ENCODE data around the gene USHBP1. TPM values are rescaled to one million over a fixed set of nuclear protein-coding genes. Genes with fewer than 3 reads are reported as not detected.

Gene USHBP1
- total and polyA plus RNA-seq, 2 of the 13 experiments (the other 11 are each of a cell fraction or from before 2014, with no cell fraction given): 0.15 to 1.5 TPM

- TF ChIP-seq, protein P1, sequence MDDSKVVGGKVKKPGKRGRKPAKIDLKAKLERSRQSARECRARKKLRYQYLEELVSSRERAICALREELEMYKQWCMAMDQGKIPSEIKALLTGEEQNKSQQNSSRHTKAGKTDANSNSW (CRISPR knock-in tag; IDR thresholded peaks at IDR 0.05; ENCODE audit: borderline replicate concordance): 0 out of 2 replicates have a peak, but pooled peaks have one; percentile 16
- TF ChIP-seq PHF20 (CRISPR knock-in tag; IDR thresholded peaks at IDR 0.05): peak; percentile 63
- peak; percentile 79 for TF ChIP-seq ELF1 (CRISPR knock-in tag; IDR thresholded peaks at IDR 0.05)
- no peak for TF ChIP-seq TCF12 (IDR thresholded peaks at IDR 0.05)
- TF ChIP-seq TCF12 (CRISPR knock-in tag; IDR thresholded peaks at IDR 0.05): peak; percentile 77
- TF ChIP-seq, protein P2, sequence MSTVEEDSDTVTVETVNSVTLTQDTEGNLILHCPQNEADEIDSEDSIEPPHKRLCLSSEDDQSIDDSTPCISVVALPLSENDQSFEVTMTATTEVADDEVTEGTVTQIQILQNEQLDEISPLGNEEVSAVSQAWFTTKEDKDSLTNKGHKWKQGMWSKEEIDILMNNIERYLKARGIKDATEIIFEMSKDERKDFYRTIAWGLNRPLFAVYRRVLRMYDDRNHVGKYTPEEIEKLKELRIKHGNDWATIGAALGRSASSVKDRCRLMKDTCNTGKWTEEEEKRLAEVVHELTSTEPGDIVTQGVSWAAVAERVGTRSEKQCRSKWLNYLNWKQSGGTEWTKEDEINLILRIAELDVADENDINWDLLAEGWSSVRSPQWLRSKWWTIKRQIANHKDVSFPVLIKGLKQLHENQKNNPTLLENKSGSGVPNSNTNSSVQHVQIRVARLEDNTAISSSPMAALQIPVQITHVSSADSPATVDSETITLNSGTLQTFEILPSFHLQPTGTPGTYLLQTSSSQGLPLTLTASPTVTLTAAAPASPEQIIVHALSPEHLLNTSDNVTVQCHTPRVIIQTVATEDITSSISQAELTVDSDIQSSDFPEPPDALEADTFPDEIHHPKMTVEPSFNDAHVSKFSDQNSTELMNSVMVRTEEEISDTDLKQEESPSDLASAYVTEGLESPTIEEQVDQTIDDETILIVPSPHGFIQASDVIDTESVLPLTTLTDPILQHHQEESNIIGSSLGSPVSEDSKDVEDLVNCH (CRISPR knock-in tag; IDR thresholded peaks at IDR 0.05): no peak
- TF ChIP-seq ZFYVE20 (CRISPR knock-in tag; IDR thresholded peaks at IDR 0.05; ENCODE audit: borderline replicate concordance, low read depth): no peak
- TF ChIP-seq MAFF (IDR thresholded peaks at IDR 0.05; ENCODE audit: low read depth, low read length): no peak
- TF ChIP-seq ZKSCAN1 (IDR thresholded peaks at IDR 0.05; ENCODE audit: low read length): no peak
- TF ChIP-seq ZFP90 (CRISPR knock-in tag; IDR thresholded peaks at IDR 0.05; ENCODE audit: borderline replicate concordance): peak; percentile 37; the same call in 1 of the 2 replicates
- TF ChIP-seq, protein P3, sequence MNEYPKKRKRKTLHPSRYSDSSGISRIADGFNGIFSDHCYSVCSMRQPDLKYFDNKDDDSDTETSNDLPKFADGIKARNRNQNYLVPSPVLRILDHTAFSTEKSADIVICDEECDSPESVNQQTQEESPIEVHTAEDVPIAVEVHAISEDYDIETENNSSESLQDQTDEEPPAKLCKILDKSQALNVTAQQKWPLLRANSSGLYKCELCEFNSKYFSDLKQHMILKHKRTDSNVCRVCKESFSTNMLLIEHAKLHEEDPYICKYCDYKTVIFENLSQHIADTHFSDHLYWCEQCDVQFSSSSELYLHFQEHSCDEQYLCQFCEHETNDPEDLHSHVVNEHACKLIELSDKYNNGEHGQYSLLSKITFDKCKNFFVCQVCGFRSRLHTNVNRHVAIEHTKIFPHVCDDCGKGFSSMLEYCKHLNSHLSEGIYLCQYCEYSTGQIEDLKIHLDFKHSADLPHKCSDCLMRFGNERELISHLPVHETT (CRISPR knock-in tag; conservative IDR thresholded peaks at IDR 0.05): 0 out of 2 replicates have a peak, but pooled peaks have one; percentile 42
- TF ChIP-seq ZNF317 (CRISPR knock-in tag; IDR thresholded peaks at IDR 0.05): peak; percentile 34; the same call in 1 of the 2 replicates
- peak; percentile 66 for TF ChIP-seq ZSCAN31 (CRISPR knock-in tag; IDR thresholded peaks at IDR 0.05; ENCODE audit: low read depth)
- TF ChIP-seq, protein P4, sequence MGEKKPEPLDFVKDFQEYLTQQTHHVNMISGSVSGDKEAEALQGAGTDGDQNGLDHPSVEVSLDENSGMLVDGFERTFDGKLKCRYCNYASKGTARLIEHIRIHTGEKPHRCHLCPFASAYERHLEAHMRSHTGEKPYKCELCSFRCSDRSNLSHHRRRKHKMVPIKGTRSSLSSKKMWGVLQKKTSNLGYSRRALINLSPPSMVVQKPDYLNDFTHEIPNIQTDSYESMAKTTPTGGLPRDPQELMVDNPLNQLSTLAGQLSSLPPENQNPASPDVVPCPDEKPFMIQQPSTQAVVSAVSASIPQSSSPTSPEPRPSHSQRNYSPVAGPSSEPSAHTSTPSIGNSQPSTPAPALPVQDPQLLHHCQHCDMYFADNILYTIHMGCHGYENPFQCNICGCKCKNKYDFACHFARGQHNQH (CRISPR knock-in tag; IDR thresholded peaks at IDR 0.05): peak; percentile 43; the same call in 1 of the 2 replicates
- peak; percentile 87 for TF ChIP-seq SKI (IDR thresholded peaks at IDR 0.05; ENCODE audit: partially characterized antibody)
- 0 out of 2 replicates have a peak, but pooled peaks have one; percentile 26 for TF ChIP-seq KLF6 (CRISPR knock-in tag; IDR thresholded peaks at IDR 0.05)
- TF ChIP-seq ZNF234 (CRISPR knock-in tag; conservative IDR thresholded peaks at IDR 0.05): peak; percentile 77; the same call in 1 of the 2 replicates
- TF ChIP-seq, protein P5, sequence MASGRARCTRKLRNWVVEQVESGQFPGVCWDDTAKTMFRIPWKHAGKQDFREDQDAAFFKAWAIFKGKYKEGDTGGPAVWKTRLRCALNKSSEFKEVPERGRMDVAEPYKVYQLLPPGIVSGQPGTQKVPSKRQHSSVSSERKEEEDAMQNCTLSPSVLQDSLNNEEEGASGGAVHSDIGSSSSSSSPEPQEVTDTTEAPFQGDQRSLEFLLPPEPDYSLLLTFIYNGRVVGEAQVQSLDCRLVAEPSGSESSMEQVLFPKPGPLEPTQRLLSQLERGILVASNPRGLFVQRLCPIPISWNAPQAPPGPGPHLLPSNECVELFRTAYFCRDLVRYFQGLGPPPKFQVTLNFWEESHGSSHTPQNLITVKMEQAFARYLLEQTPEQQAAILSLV (CRISPR knock-in tag; IDR thresholded peaks at IDR 0.05; ENCODE audit: borderline replicate concordance): 0 out of 2 replicates have a peak, but pooled peaks have one; percentile 47
- TF ChIP-seq AKAP8 (CRISPR knock-in tag; IDR thresholded peaks at IDR 0.05): peak; percentile 92
Observed at GRCh38 chr19:17226002-17226933, 38.3 kb downstream of the USHBP1 start, which contains the start of gene OCEL1 (continued).

All from HepG2 (cell line).